ENCODE results near the gene CITED4.

The CITED4 gene

GRCh38 chr1:40878906-40879305 lies 16.7 kb upstream of the CITED4 start:
- no peak for ATAC-seq
- TF ChIP-seq TCF4 (CRISPR knock-in tag; IDR thresholded peaks at IDR 0.05; ENCODE audit: borderline replicate concordance) (no peak), OSR1 (CRISPR knock-in tag; IDR thresholded peaks at IDR 0.05) (no peak), ZC3H10 (CRISPR knock-in tag; IDR thresholded peaks at IDR 0.05) (no peak), CSRNP3 (CRISPR knock-in tag; IDR thresholded peaks at IDR 0.05) (no peak), POU6F1 (CRISPR knock-in tag; IDR thresholded peaks at IDR 0.05; ENCODE audit: borderline replicate concordance, low read depth) (no peak), ZNF70 (CRISPR knock-in tag; IDR thresholded peaks at IDR 0.05) (no peak), GLIS3 (CRISPR knock-in tag; IDR thresholded peaks at IDR 0.05) (no peak), BACH2 (CRISPR knock-in tag; IDR thresholded peaks at IDR 0.05; ENCODE audit: borderline replicate concordance) (no peak), PPARA (CRISPR knock-in tag; IDR thresholded peaks at IDR 0.05; ENCODE audit: borderline replicate concordance) (no peak), PATZ1 (CRISPR knock-in tag; IDR thresholded peaks at IDR 0.05; ENCODE audit: borderline replicate concordance) (no peak), ZNF8 (CRISPR knock-in tag; IDR thresholded peaks at IDR 0.05) (no peak), ZFP30 (CRISPR knock-in tag; IDR thresholded peaks at IDR 0.05) (no peak), SNAI2 (CRISPR knock-in tag; IDR thresholded peaks at IDR 0.05) (no peak), ZNF565 (CRISPR knock-in tag; conservative IDR thresholded peaks at IDR 0.05; ENCODE audit: low read depth) (no peak)

GRCh38 chr1:40877698-40878097 lies 15.5 kb upstream of the CITED4 start:
- peak; percentile 88 for ATAC-seq
- TF ChIP-seq CREB5 (CRISPR knock-in tag; IDR thresholded peaks at IDR 0.05; ENCODE audit: low read depth) = no peak
- TF ChIP-seq SNAI2 (CRISPR knock-in tag; IDR thresholded peaks at IDR 0.05) = no peak

- no peak for ATAC-seq
- TF ChIP-seq RARB (CRISPR knock-in tag; IDR thresholded peaks at IDR 0.05) (no peak), TSHZ2 (CRISPR knock-in tag; IDR thresholded peaks at IDR 0.05) (no peak), POU6F1 (CRISPR knock-in tag; IDR thresholded peaks at IDR 0.05; ENCODE audit: borderline replicate concordance, low read depth) (no peak), ZFP3 (CRISPR knock-in tag; IDR thresholded peaks at IDR 0.05) (no peak), ZFP30 (CRISPR knock-in tag; IDR thresholded peaks at IDR 0.05) (no peak), CSDC2 (CRISPR knock-in tag; IDR thresholded peaks at IDR 0.05) (no peak), ESRRG (CRISPR knock-in tag; IDR thresholded peaks at IDR 0.05) (no peak)
Observed at GRCh38 chr1:40876891-40877290, 14.7 kb upstream of the CITED4 start.
